MCF 10A (cell line): ENCODE results near the gene MYOZ3. TPM values are rescaled to one million over a fixed set of nuclear protein-coding genes. Genes with fewer than 3 reads are reported as not detected.

ENCODE experiments used
- BruUV-seq: library from RNA; stranded (reverse); fragments of 400-500 nt; replicated peaks from 2 replicates; lab custom pipeline; 2021; lab: Mats Ljungman, UMichigan
- CTCF ChIA-PET: fragments of 300-600 bp; sonication (Branson Sonifier 250); formaldehyde crosslinking; extraction: SDS; loops from one replicate; lab custom pipeline; 2021; ENCODE audit warnings: antibody characterized with exemption, inconsistent platforms; lab: Yijun Ruan, JAX
- POLR2A ChIA-PET: fragments of 300-600, 350-650 bp; sonication (Branson Sonifier 250); formaldehyde crosslinking; extraction: SDS; loops from one replicate; lab custom pipeline; 2020; ENCODE audit warnings: antibody characterized with exemption, inconsistent platforms; lab: Yijun Ruan, JAX
- DNase-seq: peaks from one replicate; pipeline ENCODE4 v3.0.0-alpha.2; 2018; ENCODE audit not compliant: unreplicated experiment
- H3K27ac Mint-ChIP-seq: one replicate; pipeline ENCODE4 v1.8.0; 2022; ENCODE audit warnings: mild to moderate bottlenecking, low read depth, mixed read lengths; ENCODE audit not compliant: unreplicated experiment
- H3K27me3 Mint-ChIP-seq: one replicate; pipeline ENCODE4 v1.8.0; 2022; ENCODE audit warnings: mixed read lengths; ENCODE audit not compliant: insufficient read depth, unreplicated experiment
- H3K36me3 Mint-ChIP-seq: one replicate; pipeline ENCODE4 v1.8.0; 2022; ENCODE audit warnings: mild to moderate bottlenecking, moderate library complexity, mixed read lengths; ENCODE audit not compliant: insufficient read depth, unreplicated experiment
- H3K4me1 Mint-ChIP-seq: one replicate; pipeline ENCODE4 v1.8.0; 2022; ENCODE audit warnings: mixed read lengths; ENCODE audit not compliant: insufficient read depth, unreplicated experiment
- H3K4me3 Mint-ChIP-seq: one replicate; pipeline ENCODE4 v1.8.0; 2022; ENCODE audit warnings: mild to moderate bottlenecking, moderate library complexity, mixed read lengths; ENCODE audit not compliant: unreplicated experiment
- H3K9me3 Mint-ChIP-seq: one replicate; pipeline ENCODE4 v1.8.0; 2022; ENCODE audit warnings: mixed read lengths; ENCODE audit not compliant: unreplicated experiment
- intact Hi-C: fragments of 100-400 bp; cut with micrococcal nuclease; formaldehyde crosslinking; loops from 2 replicates; pipeline ENCODE4 v1.14.1; 2022
- total RNA-seq: library from RNA; stranded (reverse); gene quantifications from 2 replicates; pipeline ENCODE4 v1.2.3, GENCODE V29; 2022
- TF ChIP-seq, protein P1 (sequence below): fragments of 200-600 bp; IDR thresholded peaks from one replicate; pipeline ENCODE4 v1.8.0; 2022; ENCODE audit warnings: antibody characterized with exemption, mild to moderate bottlenecking; ENCODE audit not compliant: unreplicated experiment

The MYOZ3 gene
- total RNA-seq, 1 experiment from 2014 or later = not detected

DNA sequence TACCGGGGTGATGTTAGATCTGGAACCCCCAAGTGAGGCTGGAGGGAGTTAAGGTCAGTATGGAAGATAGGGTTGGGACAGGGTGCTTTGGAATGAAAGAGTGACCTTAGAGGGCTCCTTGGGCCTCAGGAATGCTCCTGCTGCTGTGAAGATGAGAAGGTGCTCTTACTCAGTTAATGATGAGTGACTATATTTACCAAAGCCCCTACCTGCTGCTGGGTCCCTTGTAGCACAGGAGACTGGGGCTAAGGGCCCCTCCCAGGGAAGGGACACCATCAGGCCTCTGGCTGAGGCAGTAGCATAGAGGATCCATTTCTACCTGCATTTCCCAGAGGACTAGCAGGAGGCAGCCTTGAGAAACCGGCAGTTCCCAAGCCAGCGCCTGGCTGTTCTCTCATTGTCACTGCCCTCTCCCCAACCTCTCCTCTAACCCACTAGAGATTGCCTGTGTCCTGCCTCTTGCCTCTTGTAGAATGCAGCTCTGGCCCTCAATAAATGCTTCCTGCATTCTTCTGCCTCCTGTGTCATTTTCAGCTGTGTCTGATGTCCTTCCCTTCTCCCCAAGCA, 2.3 kb upstream of the MYOZ3 start:
- TF ChIP-seq, protein P1, sequence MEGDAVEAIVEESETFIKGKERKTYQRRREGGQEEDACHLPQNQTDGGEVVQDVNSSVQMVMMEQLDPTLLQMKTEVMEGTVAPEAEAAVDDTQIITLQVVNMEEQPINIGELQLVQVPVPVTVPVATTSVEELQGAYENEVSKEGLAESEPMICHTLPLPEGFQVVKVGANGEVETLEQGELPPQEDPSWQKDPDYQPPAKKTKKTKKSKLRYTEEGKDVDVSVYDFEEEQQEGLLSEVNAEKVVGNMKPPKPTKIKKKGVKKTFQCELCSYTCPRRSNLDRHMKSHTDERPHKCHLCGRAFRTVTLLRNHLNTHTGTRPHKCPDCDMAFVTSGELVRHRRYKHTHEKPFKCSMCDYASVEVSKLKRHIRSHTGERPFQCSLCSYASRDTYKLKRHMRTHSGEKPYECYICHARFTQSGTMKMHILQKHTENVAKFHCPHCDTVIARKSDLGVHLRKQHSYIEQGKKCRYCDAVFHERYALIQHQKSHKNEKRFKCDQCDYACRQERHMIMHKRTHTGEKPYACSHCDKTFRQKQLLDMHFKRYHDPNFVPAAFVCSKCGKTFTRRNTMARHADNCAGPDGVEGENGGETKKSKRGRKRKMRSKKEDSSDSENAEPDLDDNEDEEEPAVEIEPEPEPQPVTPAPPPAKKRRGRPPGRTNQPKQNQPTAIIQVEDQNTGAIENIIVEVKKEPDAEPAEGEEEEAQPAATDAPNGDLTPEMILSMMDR = no peak
- Mint-ChIP-seq H3K4me3 (no peak overlapping the region), H3K27me3 (peaks cover 18% of the 10 kb centered on the region), H3K9me3 (no peaks in the 10 kb centered on the region), H3K27ac (no peak overlapping the region), H3K4me1 (no peaks in the 10 kb centered on the region), H3K36me3 (no peaks in the 10 kb centered on the region)
- no peak for DNase-seq
- intact Hi-C loops = no loop called here
- POLR2A ChIA-PET = interaction anchor here (1.0 kb wide), 1 partner anchor 8 kb away, joined by 3 read pairs; no protein-coding TSS in a partner anchor
- CTCF ChIA-PET = interaction anchor here (0.5 to 13.6 kb wide), 10 partner anchors 8 to 507 kb away, joined by 3 to 429 read pairs (median 8); partner anchors contain the start of genes RBM22 and SMIM3
- BruUV-seq = no TSS peak

DNA sequence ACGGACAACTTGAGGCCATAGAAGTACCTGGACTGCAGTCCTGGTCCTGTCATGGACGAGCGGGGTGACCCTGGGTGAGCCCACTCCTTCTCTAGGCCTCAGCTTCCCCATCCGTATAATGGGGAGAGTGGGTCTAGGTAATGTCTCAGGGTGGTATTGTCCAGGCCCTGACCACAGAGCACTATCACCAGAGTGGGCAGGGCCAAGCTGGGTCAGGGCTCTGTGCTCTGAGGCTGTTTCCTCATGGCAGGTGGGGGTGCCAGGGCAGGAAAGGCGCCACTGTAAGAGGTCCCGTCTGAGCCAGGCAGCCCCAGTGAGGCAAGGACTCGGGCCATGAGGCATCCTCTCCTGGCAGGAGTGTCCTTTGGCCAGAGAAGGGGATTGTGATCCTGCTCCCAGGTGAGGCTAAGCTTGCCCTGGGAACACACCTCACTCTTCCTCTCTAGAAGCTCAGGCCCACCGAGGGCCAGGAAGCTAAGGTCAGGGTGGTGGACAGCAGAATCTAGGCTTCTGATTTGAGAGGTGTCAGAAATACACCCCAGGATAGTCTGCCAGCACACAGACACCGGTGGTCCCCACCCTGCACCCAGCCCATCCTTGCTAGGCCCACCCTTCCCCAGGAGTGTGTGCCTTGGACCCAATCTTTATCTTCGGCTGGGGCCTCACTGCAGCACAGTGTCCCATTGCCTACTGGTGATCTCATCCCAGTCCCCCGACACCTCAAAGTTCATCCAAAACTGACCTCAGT, 1.5 kb upstream of the MYOZ3 start:
- H3K4me3 Mint-ChIP-seq = no peak overlapping the region
- POLR2A ChIA-PET = interaction anchor here (0.6 kb wide), 1 partner anchor 35 kb away, joined by 3 read pairs; no protein-coding TSS in a partner anchor
- no peak overlapping the region for H3K27ac Mint-ChIP-seq
- no peaks in the 10 kb centered on the region for H3K4me1 Mint-ChIP-seq
- BruUV-seq = no TSS peak
- TF ChIP-seq, protein P1 = no peak
- H3K36me3 Mint-ChIP-seq = no peaks in the 10 kb centered on the region
- DNase-seq = no peak
- CTCF ChIA-PET = interaction anchor here (0.6 to 13.6 kb wide), 4 partner anchors 98 to 215 kb away, joined by 8 to 429 read pairs (median 14); partner anchors contain the start of genes IRGM and SMIM3
- intact Hi-C loops = no loop called here
- H3K27me3 Mint-ChIP-seq = peaks cover 18% of the 10 kb centered on the region
- H3K9me3 Mint-ChIP-seq = no peaks in the 10 kb centered on the region

DNA sequence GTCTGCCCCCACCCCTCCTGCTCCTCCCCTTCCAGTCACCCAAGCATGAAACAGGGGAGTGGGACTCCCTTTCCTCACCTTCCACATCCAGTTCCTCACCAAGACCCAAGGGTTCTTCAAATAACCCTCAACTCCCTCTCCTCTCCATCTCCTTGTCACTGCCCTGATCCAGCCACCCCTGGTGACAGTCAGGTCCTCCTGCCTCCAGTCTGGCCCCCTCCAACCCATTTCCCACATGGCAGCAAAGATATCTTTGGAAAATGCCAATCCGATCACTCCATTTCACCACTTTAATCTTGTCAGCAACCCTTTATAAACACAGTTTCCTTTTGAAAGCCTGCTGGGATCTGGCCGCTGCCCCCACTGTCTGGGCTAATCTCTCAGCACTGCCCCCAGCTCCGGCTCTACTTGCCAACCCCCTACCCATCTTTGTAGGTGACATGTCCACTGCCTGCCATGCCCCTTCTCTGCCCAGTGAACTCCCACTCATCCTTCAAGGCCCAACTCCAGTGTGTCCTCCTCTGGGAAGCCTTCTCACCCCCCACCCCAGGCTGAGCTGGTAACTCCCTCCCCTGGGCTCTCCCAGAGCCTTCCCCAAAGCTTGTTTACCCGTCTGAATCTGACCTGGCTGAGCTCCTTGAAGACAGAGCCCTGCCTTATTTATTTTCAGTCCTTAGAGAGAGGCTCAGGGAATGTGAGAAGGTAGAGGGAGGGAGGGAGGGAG, 781 bp upstream of the MYOZ3 start:
- Mint-ChIP-seq H3K4me3 (no peak overlapping the region), H3K36me3 (no peaks in the 10 kb centered on the region), H3K27ac (no peak overlapping the region), H3K4me1 (no peaks in the 10 kb centered on the region), H3K27me3 (peaks cover 18% of the 10 kb centered on the region), H3K9me3 (no peaks in the 10 kb centered on the region)
- DNase-seq = no peak
- POLR2A ChIA-PET = interaction anchor here (0.6 to 1.2 kb wide), 4 partner anchors 34 to 100 kb away, joined by 3 read pairs; partner anchors contain the start of gene RBM22
- BruUV-seq = no TSS peak
- intact Hi-C loops = no loop called here
- TF ChIP-seq, protein P1 = no peak
- CTCF ChIA-PET = interaction anchor here (0.6 to 13.6 kb wide), 6 partner anchors 27 to 215 kb away, joined by 3 to 429 read pairs (median 8); partner anchors contain the start of genes IRGM and SMIM3
